ENCODE measurements around the gene SHISA9.
"Not testable (repeated sequence)": the region's sequence is repeated elsewhere in the genome, so short reads cannot be mapped to it uniquely, and the experiment has no call there.

Gene SHISA9

DNA sequence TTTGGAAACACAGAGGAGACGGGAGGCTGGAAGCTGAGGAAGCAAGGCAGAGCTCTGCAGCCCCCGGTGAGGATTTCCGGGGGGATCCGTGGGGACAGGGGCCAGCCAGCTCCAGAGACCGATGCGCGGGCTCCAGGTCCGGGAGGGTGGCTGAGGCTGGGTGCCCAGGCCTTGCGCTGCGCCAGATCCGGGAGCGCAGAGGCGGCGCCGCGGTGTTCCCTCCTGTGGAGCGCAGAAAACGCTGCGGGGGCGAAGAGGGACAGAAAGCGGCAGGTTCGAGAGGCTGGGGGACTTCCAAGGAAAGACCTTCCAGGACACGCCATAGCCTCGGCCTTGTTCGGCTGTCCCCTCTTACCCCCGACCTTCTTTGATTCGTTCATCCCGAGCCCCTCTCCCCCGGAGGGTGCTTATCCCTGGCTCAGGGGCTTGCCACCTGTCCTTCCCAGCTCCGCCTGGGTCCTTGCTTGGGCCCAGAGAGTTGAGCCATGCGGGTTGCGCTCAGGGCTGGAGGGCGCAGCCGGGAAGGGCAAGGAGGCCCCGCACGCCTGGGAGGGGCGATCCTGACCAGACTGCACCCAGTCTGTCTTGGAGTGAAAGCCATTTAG, 697 bp upstream of the SHISA9 start:
- DNase-seq, result no peak

DNA sequence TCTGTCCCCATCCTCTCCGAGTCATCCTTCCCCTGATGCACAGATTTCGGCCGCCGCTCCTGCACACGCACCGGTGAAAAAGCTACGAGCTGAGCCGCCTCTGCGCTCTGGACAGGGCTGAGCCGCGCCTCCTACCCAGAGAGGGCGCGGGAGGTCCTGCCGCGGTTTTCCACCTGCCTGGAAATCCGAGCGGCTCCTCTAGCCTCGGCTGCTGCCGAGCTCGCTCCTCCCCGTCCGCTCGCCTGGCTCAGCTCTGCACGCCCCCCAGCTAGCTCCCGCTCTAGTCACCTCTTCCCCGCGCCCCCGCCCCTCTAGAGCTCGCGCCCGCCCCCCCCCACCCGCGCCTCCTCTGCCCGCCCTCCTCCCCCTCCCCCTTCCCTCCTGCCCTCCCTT, 198 bp upstream of the SHISA9 start:
- no peak for DNase-seq

- no peak for DNase-seq
Measured at GRCh38 chr16:12902511-12903372, 1.3 kb downstream of the SHISA9 start.

DNA sequence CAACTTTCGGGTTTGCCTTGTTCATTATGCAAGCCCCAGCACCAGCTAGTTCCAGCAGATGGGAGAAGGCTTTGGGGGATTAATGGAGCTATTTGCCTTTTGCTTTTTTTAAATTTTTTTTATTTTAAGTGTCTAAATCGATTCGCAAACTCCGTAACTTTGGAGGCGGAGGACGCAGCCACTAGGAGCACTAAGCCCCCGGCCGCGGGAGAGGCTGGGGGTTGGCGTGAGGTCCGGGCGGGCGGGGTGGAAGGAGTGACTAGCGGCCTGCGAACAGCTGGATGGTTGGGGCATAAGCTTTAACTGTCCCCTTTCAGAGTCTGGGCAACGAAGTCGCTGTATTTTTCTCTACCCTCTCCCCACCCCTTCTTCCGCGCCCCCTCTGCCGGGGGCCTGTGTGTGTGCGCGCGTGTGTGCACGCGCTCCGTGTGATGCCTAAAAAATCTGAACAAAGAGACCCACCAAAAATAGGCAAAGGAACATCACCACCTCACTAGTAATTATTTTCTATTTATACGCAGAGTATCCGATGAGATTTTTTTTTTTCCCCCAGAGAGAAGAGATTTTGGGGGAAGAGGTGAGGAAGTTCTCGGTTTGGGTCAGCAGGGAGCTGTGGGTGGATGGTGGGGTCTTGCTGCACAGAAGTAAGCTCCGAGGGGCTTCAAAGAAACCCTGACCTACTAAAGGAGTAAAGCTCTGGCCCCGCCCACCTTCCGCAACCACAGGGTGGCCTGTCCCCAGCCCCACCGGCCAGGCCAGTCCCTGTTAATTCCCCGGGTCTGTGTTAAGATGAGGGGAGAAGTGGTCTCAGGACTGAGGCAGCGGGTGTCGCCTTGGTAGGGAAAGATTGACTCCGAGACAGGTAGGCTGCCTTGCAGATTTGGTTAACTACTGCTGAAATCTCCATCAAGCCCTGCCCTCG, 2.3 kb downstream of the SHISA9 start:
- DNase-seq, result no peak

DNA sequence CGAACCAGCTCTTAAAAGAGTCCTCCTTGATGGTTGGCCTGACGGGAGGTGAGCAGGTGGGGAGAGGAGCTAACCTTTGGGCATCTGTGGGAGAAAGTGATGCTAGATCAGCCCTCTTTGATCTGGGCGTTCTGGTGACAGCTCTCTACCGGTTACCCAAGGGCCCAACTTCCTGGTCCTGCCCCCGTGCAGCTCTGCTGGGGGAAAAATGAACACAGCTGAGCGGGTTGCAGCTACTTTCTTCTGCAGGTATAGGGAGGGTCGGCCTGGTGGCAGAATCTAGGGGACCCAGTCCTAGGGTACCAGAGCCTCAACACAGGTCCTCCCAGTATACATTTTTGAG, 2.9 kb downstream of the SHISA9 start:
- no peak for DNase-seq

- DNase-seq, result no peak
Measured at GRCh38 chr16:12906271-12906670, 4.9 kb downstream of the SHISA9 start.

DNA sequence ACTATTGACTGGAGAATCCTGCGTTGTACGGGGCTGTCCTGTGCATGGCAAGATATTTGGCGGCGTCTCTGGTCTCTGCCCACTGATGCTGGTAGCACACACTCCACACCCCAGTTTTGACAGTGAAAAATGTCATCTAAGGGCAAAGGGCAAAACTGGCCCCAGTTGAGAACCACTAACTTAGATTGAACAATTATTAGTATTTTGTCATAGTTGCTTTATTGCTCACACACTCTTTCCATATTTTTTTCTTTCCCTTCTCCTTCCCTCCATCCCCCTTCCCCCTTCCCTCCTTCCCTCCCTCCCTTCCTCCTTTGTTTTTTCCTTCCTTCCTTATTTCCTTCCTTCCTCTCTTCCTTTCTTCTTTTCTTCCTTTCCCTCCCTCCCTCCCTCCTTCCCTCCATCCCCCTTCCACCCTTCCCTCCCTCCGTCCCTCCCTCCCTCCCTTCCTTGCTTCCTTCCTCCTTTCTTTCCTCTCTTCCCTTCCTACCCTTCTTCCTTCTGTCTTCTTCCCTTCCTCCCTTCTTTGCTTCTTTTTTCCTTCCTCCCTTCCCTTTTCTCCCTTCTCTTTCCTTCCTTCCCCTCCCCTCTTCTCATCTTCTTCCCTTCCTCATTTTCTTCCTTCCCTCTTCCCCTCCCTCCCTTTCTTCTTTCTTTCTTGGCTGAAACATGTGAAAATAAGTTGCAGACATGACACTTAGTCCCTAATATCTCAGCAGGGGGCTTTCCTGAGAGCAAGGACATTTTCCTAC, 5.5 kb downstream of the SHISA9 start:
- no peak for DNase-seq

GRCh38 chr16:12907670-12908233, 6.4 kb downstream of the SHISA9 start:
- no peak for DNase-seq

DNA sequence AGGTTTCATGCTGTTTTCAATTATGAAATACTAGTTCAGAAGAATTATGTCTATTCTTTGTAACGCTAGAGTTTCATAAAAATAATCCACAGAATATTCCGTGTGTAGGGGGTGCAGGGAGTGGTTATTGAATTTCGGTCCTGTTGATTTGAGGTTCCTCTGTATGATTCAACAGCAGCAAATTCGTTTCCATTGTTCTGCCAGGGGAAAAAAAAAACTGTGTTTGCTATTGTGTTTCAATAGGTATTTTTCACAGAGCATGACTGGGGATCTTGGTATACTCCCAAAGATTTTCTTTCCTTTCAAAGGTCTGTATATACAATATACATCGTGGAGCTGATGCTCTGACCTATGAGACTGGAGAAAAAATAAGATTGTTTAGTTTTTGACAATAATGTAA, 15.8 kb downstream of the SHISA9 start:
- no peak for DNase-seq

DNA sequence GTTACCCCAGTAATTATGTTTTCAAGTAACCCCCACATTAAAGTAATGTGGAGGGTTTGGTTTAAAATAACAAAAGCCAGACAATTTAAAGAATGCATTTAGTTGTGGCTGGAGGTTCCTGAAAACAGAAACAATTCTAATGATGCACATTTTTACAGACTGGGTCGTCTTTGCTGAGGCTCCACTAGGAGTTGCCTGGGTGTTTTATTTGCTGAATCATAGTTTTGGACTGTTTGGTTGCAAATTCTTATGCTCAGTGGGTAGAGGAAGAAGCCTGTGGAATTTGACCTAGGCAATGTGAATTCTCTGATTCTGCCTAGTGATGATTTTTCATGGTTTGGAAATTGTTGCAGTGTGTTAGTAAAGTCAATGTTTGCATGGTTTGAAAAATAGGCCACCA, 16.3 kb downstream of the SHISA9 start:
- no peak for DNase-seq

DNA sequence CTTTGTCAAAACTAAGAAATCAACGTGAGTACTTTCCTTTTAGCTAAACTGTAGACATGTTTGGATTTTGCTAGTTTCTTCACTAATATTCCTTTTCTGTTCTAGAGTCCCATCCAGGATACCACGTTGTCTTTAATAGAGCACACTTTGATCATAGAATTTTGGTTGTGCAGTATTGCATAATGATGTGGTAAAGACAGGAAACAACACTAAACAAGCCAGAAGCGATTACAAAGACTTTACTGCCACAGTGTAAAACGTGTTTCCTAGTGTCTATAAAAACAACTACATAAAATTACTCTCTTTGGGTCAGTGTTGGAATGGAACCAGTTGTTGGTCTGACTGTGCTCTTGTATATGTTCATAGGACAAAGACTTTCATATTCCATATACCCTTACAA, 19.3 kb downstream of the SHISA9 start:
- no peak for DNase-seq

- DNase-seq, result not testable (repeated sequence)
Measured at GRCh38 chr16:12923640-12924039, 22.2 kb downstream of the SHISA9 start.

DNA sequence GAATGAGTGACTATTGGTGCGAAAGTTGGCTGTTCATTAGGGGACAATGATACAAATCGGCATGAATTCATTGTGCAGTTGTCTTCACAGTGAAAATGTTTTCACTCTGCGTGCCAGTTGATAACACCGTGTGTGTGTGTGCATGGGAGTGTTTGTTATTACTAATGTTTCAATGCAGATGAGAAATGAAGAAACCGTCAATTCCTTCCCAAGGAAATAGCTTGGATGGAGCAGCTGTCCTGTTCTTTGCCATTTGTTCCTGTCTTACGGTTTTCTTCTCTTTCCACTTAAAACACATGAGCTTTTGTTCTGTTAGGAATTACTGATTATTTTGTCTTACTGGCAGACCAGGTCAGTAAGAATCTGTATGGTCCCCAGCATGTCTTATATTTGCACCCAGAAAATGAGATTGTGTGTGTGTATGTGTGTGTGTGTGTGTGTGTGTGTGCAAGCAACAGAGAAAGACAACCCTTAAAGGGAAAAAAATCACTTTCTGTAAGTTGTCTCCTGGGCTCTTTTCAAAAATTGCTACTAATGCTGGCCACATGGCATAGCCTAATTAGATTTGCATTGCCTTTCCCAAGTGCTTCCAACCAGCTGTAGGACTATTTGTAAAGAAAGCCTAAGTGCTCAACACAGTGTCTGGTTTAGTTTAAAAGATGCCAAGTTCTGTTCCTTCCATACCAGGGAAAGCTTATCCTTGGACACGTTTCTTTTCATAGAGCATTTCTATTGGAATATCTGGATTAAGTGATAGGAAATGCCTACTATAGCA, 23.8 kb downstream of the SHISA9 start:
- no peak for DNase-seq

DNA sequence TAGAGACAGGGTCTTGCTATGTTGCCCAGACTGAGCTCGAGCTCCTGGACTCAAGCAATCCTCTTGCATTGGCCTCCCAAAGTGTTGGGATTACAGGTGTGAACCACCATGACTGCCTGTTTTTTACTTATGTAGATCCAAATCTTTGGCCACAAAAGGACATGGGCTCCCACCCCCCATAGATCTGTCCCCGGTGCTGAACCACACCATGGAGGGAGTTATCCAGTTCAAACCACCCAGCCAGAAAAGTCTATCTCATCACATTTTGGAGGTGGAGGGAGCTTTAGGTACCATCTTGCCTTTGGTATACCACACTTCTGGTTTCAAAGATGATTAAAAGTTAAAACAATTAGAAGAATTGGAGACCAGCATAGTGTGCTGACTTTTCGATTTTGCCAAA, 26.2 kb downstream of the SHISA9 start:
- no peak for DNase-seq

GRCh38 chr16:12930881-12931280, 29.5 kb downstream of the SHISA9 start:
- DNase-seq, result no peak

DNA sequence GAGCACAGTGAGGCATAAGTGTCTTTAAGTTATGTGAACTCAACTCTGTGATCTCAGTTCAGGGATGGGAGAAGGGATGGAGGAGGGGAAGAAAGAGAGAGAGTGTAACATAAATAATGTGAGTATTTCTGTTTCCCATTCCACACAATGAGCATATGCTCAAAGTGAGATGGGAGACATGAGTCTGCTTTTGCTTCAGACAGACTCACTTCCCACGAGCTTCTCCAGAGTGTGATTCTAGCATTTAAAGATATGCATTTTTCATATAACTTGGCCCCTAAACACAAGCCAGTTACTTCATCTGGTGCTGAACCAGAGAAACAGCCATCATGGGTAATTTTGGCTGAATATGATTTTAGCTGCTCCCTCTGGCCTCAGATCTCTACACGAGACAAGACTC, 35.0 kb downstream of the SHISA9 start:
- no peak for DNase-seq

DNA sequence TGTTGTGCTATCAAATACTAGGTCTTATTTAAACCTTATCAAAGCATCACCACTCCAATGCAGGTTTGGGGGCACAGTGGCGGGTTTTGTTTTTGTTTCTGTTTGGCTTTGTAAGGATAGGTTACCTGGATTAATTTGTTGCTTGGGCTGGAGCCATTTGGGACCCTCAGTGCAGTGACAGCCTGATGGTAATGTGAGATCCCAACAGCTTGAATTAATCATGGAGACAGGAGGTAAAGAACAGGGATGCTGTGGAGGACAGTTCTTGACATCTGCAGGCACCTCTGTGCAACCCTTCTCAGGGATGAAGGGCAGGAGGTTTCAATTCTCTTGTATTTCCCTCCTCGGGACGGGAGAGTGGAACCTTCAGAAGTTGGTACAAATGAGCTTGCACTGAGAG, 40.5 kb downstream of the SHISA9 start:
- DNase-seq, result no peak

GRCh38 chr16:12942861-12943260, 41.5 kb downstream of the SHISA9 start:
- no peak for DNase-seq

GRCh38 chr16:12944300-12944699, 42.9 kb downstream of the SHISA9 start:
- no peak for DNase-seq

DNA sequence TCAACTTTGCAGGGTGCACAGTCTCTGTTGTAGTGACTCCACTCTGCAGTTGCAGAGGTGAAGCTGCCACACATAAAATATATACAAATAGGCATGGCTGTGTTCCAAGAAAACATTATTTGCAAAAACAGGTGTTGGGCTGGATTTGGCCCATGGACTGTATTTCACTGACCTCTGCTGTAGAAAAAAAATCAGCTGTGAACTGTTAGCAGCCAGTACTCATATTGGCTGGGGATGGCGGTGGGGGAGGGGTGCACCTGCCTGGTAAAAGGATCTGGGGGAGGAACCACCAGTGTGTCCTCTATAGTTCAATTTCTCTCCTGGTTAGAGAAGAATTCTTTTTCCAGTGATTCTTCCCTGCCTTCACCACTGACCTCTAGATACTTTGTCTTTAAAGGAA, 50.0 kb downstream of the SHISA9 start:
- DNase-seq, result no peak

DNA sequence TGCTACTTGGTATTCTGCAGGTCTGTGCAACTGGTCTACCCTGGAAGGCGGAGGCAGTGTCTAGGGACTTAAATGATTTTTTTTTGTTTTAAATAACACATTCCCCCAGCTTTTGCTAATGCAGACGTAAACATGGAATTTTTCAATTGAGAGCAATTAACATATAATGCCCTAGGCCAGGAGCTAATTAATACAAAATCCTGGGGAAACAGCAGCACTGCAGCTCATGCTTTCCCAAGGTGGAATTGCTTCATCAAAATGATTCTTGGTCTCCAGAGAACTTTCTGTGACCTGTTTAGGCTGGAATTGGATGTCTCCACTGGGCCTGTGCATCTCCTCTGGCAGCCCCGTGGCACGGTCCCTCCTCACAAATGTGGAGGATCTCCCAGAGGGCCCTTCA, 50.6 kb downstream of the SHISA9 start:
- no peak for DNase-seq

DNA sequence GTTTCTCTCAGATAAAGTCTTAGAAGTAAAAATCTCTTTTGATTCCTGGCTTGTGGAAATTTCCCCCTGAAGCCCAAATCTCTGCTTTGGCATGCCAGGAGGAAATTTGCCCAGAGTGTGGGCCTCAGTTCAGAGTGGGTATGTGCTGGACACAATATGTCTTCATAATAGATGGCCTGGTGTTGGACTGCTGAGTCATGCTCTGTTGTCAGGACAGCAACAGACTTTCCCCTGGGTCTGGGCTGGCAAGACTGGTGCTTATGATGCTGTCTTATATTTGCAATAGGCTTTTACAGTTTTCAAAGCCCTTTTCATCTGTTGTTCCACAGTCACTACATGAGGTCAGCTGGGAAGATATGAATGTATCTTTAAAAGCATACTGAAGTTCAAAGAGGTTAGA, 57.0 kb downstream of the SHISA9 start:
- DNase-seq, result no peak
